Measurements from ENCODE around the gene ZBTB46. TPM values are rescaled to one million over a fixed set of nuclear protein-coding genes. Genes with fewer than 3 reads are reported as not detected.
A peak's percentile ranks its signal among the peaks of the same experiment; 100 is the strongest.

Gene ZBTB46
- total RNA-seq, 1 donor from 2014 or later: 0.58 TPM

- DNase-seq (ENCODE audit: low read depth): peak; percentile 87
- peak within 1 kb of the TSS; percentile 99 for H3K4me3 ChIP-seq (ENCODE audit: low read depth, low read length)
- TF ChIP-seq, protein P1, sequence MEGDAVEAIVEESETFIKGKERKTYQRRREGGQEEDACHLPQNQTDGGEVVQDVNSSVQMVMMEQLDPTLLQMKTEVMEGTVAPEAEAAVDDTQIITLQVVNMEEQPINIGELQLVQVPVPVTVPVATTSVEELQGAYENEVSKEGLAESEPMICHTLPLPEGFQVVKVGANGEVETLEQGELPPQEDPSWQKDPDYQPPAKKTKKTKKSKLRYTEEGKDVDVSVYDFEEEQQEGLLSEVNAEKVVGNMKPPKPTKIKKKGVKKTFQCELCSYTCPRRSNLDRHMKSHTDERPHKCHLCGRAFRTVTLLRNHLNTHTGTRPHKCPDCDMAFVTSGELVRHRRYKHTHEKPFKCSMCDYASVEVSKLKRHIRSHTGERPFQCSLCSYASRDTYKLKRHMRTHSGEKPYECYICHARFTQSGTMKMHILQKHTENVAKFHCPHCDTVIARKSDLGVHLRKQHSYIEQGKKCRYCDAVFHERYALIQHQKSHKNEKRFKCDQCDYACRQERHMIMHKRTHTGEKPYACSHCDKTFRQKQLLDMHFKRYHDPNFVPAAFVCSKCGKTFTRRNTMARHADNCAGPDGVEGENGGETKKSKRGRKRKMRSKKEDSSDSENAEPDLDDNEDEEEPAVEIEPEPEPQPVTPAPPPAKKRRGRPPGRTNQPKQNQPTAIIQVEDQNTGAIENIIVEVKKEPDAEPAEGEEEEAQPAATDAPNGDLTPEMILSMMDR (conservative IDR thresholded peaks at IDR 0.05; ENCODE audit: low read depth, low read length): no peak
Measured at GRCh38 chr20:63864978-63865640, 34.0 kb upstream of the ZBTB46 start, which contains the start of gene TPD52L2. TSS of gene TPD52L2 (plus strand) at chr20:63865270. CDS start at chr20:63865366, 96 bp downstream.

DNA sequence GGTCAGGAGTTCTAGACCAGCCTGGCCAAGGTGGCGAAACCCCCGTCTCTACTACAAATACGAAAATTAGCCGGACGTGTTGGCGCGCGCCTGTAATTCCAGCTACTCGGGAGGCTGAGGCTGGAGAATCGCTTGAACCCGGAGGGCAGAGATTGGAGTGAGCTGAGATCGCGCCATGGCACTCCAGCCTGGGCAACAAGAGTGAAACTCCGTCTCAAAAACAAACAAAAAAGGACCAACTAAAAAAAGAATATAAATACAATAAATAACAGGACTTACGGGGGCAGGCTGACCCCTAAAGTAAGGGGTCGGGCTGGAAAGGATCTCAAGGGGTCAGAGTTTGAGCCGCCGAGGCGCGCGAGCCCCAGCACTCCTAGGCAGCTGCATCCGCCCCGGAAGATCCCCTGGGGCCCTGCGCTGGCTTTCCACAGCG is 33.5 kb upstream of the ZBTB46 start:
- TF ChIP-seq, protein P1 (conservative IDR thresholded peaks at IDR 0.05; ENCODE audit: low read depth, low read length): no peak
- peak overlapping the region; percentile 99 for H3K4me3 ChIP-seq (ENCODE audit: low read depth, low read length)
- DNase-seq (ENCODE audit: low read depth): no peak

GRCh38 chr20:63863798-63864544 is 32.9 kb upstream of the ZBTB46 start:
- TF ChIP-seq, protein P1 (conservative IDR thresholded peaks at IDR 0.05; ENCODE audit: low read depth, low read length): peak; percentile 63
- peak overlapping the region; percentile 99 for H3K4me3 ChIP-seq (ENCODE audit: low read depth, low read length)
- DNase-seq (ENCODE audit: low read depth): peak; percentile 30

DNA sequence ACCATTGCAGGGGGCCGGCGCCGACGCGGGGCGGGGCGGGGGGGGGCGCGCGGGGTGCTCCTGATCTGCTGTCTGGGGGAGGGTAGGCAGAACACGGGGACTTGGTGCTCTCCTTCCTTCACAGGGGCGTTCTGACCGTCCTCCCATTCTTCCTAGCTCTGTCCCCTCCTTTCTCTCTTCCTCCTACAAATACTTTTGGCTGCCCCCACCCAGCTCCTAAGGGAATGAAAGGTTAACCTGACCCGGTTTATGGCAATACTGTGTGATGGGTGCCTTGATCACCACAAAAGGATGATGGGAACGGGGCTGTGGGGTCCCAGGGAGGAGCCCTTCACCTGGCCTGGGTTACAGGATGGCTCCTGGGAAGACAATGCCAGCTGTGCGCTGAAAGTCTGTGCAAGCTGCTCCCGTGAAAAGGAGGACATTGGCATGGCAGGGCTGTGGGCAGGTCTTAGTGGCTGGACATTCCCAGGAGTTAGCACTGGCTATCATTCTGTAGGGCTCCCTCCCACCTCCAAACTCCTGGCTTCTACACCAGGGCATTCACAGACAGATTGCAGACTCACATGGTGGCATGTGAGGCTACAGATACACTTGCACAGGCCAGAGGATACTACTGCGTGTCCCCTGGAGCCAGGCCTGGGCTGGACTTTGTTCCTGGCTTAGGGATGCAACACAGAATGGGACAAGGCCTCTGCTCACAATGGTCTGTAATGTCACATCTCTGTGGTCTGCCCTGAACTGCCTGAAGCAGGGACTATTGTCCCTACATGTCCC is 32.1 kb upstream of the ZBTB46 start:
- no peak for DNase-seq (ENCODE audit: low read depth)
- peak overlapping the region; percentile 99 for H3K4me3 ChIP-seq (ENCODE audit: low read depth, low read length)
- TF ChIP-seq, protein P1 (conservative IDR thresholded peaks at IDR 0.05; ENCODE audit: low read depth, low read length): no peak

DNA sequence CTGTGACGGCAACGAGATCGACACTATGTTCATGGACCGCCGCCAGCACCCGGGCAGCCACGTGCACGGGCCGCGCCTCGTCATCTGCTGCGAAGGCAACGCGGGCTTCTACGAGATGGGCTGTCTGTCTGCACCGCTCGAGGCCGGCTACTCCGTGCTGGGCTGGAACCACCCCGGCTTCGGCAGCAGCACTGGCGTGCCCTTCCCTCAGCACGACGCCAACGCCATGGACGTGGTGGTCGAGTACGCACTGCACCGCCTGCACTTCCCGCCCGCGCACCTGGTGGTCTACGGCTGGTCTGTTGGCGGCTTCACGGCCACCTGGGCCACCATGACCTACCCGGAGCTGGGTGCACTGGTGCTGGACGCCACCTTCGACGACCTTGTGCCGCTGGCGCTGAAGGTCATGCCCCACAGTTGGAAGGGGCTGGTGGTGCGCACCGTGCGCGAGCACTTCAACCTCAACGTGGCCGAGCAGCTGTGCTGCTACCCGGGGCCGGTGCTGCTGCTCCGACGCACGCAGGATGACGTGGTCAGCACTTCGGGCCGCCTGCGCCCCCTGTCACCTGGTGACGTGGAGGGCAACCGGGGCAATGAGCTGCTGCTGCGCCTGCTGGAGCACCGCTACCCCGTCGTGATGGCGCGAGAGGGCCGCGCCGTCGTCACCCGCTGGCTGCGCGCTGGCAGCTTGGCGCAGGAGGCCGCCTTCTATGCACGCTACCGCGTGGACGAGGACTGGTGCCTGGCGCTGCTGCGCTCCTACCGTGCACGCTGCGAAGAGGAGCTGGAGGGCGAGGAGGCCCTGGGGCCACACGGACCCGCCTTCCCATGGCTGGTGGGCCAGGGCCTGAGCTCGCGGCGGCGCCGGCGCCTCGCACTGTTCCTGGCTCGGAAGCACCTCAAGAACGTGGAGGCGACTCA is 31.2 kb upstream of the ZBTB46 start:
- TF ChIP-seq, protein P1 (conservative IDR thresholded peaks at IDR 0.05; ENCODE audit: low read depth, low read length): no peak
- no peak overlapping the region for H3K4me3 ChIP-seq (ENCODE audit: low read depth, low read length)
- DNase-seq (ENCODE audit: low read depth): no peak

- no peak for DNase-seq (ENCODE audit: low read depth)
- TF ChIP-seq, protein P1 (conservative IDR thresholded peaks at IDR 0.05; ENCODE audit: low read depth, low read length): no peak
- no peak within 1 kb of the TSS for H3K4me3 ChIP-seq (ENCODE audit: low read depth, low read length)
Measured at GRCh38 chr20:63861365-63861934, 30.4 kb upstream of the ZBTB46 start, which contains the start of gene ABHD16B. TSS of gene ABHD16B (plus strand) at chr20:63861498. CDS start at chr20:63861541, 43 bp downstream.

Measured in epithelial cell of proximal tubule (primary cell).